ENCODE results near the gene ANO6.
"Not testable (repeated sequence)": the region's sequence is repeated elsewhere in the genome, so short reads cannot be mapped to it uniquely, and the experiment has no call there.

The ANO6 gene

GRCh38 chr12:45248095-45248494 lies 32.2 kb downstream of the ANO6 start:
- H3K27ac ChIP-seq (ENCODE audit: low read depth, low read length): no peak overlapping the region
- peaks cover 0 to 5% (median 0%) of the 10 kb centered on the region in 5 donors for H3K36me3 ChIP-seq (ENCODE audit: control insufficient read depth in 5 of 5, insufficient read depth in 5 of 5, low read length in 5 of 5)
- no peaks in the 10 kb centered on the region for H3K27me3 ChIP-seq (ENCODE audit: control insufficient read depth in 5 of 5, insufficient read depth in 4 of 5, low read length in 5 of 5)
- no peak overlapping the region for H3K9ac ChIP-seq (ENCODE audit: low read length in 5 of 5)
- H3K4me1 ChIP-seq (ENCODE audit: control insufficient read depth in 5 of 5, insufficient read depth in 5 of 5, low read length in 5 of 5): peaks cover 6 to 24% (median 22%) of the 10 kb centered on the region in 5 donors
- no peaks in the 10 kb centered on the region for H3K9me3 ChIP-seq (ENCODE audit: control insufficient read depth in 5 of 5, low read length in 5 of 5)
- H3K4me3 ChIP-seq (ENCODE audit: low read depth in 1 of 5, low read length in 5 of 5): no peak overlapping the region

DNA sequence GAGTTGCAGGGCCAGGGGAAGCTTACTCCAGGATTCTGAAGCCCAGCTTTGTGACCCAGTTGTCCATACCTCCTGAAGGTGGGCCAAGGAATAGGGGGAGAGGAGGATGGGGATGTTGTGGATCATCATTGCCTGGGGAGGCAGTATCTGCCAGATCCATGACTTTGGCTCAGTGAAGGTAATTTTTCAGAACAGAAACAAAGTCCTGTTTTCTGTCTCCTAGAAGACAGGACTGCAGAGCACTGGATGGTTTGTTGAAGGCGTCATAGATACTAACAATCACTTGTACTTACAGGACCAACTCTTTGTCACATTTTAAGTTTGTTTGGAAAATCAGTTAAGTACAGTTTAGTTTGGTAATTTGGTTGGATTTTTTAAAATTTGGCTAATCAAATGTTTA lies 38.4 kb downstream of the ANO6 start:
- peak overlapping the region; percentile 6 for H3K27ac ChIP-seq (ENCODE audit: low read depth, low read length)
- H3K4me1 ChIP-seq (ENCODE audit: control insufficient read depth in 5 of 5, insufficient read depth in 5 of 5, low read length in 5 of 5): peaks cover 0 to 25% (median 21%) of the 10 kb centered on the region in 5 donors
- no peaks in the 10 kb centered on the region for H3K27me3 ChIP-seq (ENCODE audit: control insufficient read depth in 5 of 5, insufficient read depth in 4 of 5, low read length in 5 of 5)
- H3K4me3 ChIP-seq (ENCODE audit: low read depth in 1 of 5, low read length in 5 of 5): no peak overlapping the region
- no peaks in the 10 kb centered on the region for H3K9me3 ChIP-seq (ENCODE audit: control insufficient read depth in 5 of 5, low read length in 5 of 5)
- H3K36me3 ChIP-seq (ENCODE audit: control insufficient read depth in 5 of 5, insufficient read depth in 5 of 5, low read length in 5 of 5): peaks cover 0 to 5% (median 0%) of the 10 kb centered on the region in 5 donors
- H3K9ac ChIP-seq (ENCODE audit: low read length in 5 of 5): no peak overlapping the region

DNA sequence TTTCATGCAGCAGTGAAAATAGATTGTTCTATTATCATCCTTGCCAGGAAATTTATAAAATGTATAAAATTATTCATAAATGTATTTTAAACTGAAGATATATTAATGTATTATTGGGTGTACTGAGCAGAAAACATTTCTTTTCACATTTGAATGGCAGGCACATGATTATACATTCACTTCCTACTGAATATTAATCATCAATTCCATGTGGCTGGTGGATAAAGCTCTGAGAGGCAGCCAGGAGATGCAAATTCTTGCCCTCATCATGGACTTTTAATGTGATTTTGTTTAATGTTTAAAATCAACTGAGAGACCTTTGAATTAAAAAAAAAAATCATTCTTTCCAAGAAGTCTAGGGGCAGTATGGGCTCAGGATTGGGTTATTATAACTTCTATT lies 40.8 kb downstream of the ANO6 start:
- Histone ChIP-seq H3K9me3 (ENCODE audit: control insufficient read depth in 5 of 5, low read length in 5 of 5) (no peaks in the 10 kb centered on the region), H3K4me3 (ENCODE audit: low read depth in 1 of 5, low read length in 5 of 5) (no peak overlapping the region), H3K4me1 (ENCODE audit: control insufficient read depth in 5 of 5, insufficient read depth in 5 of 5, low read length in 5 of 5) (peaks cover 0 to 46% (median 41%) of the 10 kb centered on the region in 5 donors), H3K27ac (ENCODE audit: low read depth, low read length) (no peak overlapping the region), H3K27me3 (ENCODE audit: control insufficient read depth in 5 of 5, insufficient read depth in 4 of 5, low read length in 5 of 5) (no peaks in the 10 kb centered on the region), H3K9ac (ENCODE audit: low read length in 5 of 5) (peak overlapping the region in 1 of 5 donors; percentile 31), H3K36me3 (ENCODE audit: control insufficient read depth in 5 of 5, insufficient read depth in 5 of 5, low read length in 5 of 5) (peaks cover 0 to 5% (median 0%) of the 10 kb centered on the region in 5 donors)

DNA sequence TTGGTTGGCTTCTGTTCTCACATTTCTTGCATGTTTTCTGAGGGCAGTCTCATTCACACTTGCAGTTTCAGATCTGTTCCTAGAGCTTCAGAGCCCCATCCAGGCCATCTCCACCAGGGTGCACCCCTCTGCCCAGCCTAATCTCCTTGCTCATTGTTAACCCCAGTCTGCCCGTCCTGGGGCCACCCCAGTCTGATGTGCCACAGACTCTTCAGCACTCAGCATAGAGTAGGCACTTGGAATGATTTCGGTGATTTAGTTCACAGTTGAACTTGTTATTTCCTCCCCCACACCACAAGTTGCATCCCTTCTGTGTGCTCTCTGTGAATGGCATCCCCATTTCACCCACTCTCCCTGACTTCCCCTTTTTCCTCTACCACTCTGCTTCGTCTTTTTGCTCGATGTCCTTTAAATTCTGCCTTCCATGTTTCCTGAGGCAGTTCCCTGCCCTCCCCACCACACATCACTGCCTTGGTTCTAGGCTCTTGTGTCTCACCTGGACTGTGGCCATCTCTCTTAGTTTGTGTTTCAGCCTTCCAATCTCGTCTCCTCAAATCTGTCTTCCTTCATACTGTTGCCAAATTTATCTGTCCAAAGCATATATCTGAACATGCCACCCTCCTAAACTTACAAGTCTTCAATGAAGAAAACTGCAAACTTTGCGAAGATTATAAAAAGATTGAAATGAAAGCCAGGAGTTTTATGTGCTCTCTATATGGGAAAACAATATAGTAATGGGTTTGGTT lies 41.5 kb downstream of the ANO6 start:
- Histone ChIP-seq H3K27me3 (ENCODE audit: control insufficient read depth in 5 of 5, insufficient read depth in 4 of 5, low read length in 5 of 5) (no peaks in the 10 kb centered on the region), H3K27ac (ENCODE audit: low read depth, low read length) (no peak overlapping the region), H3K4me1 (ENCODE audit: control insufficient read depth in 5 of 5, insufficient read depth in 5 of 5, low read length in 5 of 5) (peaks cover 0 to 46% (median 42%) of the 10 kb centered on the region in 5 donors), H3K9ac (ENCODE audit: low read length in 5 of 5) (peak overlapping the region in 1 of 5 donors; percentile 31), H3K9me3 (ENCODE audit: control insufficient read depth in 5 of 5, low read length in 5 of 5) (no peaks in the 10 kb centered on the region), H3K36me3 (ENCODE audit: control insufficient read depth in 5 of 5, insufficient read depth in 5 of 5, low read length in 5 of 5) (peaks cover 0 to under 1% (median 0%) of the 10 kb centered on the region in 5 donors), H3K4me3 (ENCODE audit: low read depth in 1 of 5, low read length in 5 of 5) (no peak overlapping the region)

GRCh38 chr12:45259675-45260074 lies 43.8 kb downstream of the ANO6 start:
- Histone ChIP-seq H3K4me1 (ENCODE audit: control insufficient read depth in 5 of 5, insufficient read depth in 5 of 5, low read length in 5 of 5) (peaks cover 0 to 50% (median 43%) of the 10 kb centered on the region in 5 donors), H3K36me3 (ENCODE audit: control insufficient read depth in 5 of 5, insufficient read depth in 5 of 5, low read length in 5 of 5) (no peaks in the 10 kb centered on the region), H3K27ac (ENCODE audit: low read depth, low read length) (peak overlapping the region; percentile 87), H3K27me3 (ENCODE audit: control insufficient read depth in 5 of 5, insufficient read depth in 4 of 5, low read length in 5 of 5) (no peaks in the 10 kb centered on the region), H3K9me3 (ENCODE audit: control insufficient read depth in 5 of 5, low read length in 5 of 5) (no peaks in the 10 kb centered on the region), H3K4me3 (ENCODE audit: low read depth in 1 of 5, low read length in 5 of 5) (peak overlapping the region in 2 of 5 donors; percentile 3), H3K9ac (ENCODE audit: low read length in 5 of 5) (peak overlapping the region in 1 of 5 donors; percentile 9)

DNA sequence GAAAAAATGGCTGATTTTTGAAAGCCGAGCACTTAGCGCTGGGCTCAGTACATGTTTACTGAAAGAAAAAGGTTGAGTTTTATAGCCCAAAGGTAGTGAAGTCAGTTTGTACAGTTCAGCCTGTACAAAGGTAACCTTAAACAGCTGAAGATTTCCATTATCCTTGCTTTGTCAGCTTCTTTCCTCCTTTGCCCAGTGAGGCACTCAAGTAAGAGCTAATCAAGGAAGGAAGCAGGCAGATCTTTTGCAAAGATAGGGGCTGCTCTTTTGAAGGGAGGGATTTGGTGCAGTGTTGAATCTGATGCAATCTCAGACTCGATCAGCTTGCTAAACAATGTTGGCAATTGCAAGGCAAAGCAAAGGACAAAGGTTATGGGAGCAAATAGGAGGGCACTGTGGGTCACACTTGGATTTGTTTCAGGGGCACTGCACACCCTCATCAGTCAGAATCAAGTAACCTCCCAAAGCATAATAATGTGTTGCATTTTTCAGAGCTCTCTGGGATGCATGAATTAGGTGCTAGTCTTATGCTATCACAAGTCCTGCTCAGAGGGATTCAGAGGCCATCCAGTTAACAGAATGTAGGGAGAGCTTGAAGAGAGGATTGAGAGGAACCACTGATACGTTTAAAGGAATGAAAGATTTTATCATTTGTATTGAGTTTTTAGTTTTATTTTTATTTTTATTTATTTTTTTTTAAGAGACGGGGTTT lies 44.4 kb downstream of the ANO6 start:
- H3K4me3 ChIP-seq (ENCODE audit: low read depth in 1 of 5, low read length in 5 of 5): peak overlapping the region in 1 of 5 donors; percentile 3
- no peaks in the 10 kb centered on the region for H3K36me3 ChIP-seq (ENCODE audit: control insufficient read depth in 5 of 5, insufficient read depth in 5 of 5, low read length in 5 of 5)
- peaks cover 0 to 50% (median 43%) of the 10 kb centered on the region in 5 donors for H3K4me1 ChIP-seq (ENCODE audit: control insufficient read depth in 5 of 5, insufficient read depth in 5 of 5, low read length in 5 of 5)
- no peaks in the 10 kb centered on the region for H3K9me3 ChIP-seq (ENCODE audit: control insufficient read depth in 5 of 5, low read length in 5 of 5)
- H3K27me3 ChIP-seq (ENCODE audit: control insufficient read depth in 5 of 5, insufficient read depth in 4 of 5, low read length in 5 of 5): no peaks in the 10 kb centered on the region
- peak overlapping the region in 1 of 5 donors; percentile 9 for H3K9ac ChIP-seq (ENCODE audit: low read length in 5 of 5)
- H3K27ac ChIP-seq (ENCODE audit: low read depth, low read length): peak overlapping the region; percentile 87

DNA sequence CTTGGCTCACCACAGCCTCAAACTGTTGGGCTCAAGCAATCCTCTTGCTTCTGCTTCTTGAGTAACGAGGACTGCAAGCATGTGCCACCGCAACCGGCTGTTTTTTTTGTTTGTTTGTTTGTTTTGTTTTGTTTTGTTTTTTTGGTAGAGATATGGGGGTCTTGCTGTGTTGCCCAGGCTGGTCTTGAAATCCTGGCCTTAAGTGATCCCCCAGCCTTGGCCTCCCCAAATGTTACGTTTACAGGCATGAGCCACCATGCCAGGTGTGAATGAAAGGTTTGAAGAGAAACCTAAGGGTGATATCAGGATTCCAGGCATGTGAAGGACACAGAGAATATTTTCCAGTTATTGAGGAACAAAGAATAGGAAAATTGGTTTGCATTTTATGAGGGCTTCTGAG lies 45.0 kb downstream of the ANO6 start:
- Histone ChIP-seq H3K36me3 (ENCODE audit: control insufficient read depth in 5 of 5, insufficient read depth in 5 of 5, low read length in 5 of 5) (no peaks in the 10 kb centered on the region), H3K27ac (ENCODE audit: low read depth, low read length) (peak overlapping the region; percentile 87), H3K4me1 (ENCODE audit: control insufficient read depth in 5 of 5, insufficient read depth in 5 of 5, low read length in 5 of 5) (peaks cover 0 to 50% (median 43%) of the 10 kb centered on the region in 5 donors), H3K27me3 (ENCODE audit: control insufficient read depth in 5 of 5, insufficient read depth in 4 of 5, low read length in 5 of 5) (no peaks in the 10 kb centered on the region), H3K9ac (ENCODE audit: low read length in 5 of 5) (no peak overlapping the region), H3K4me3 (ENCODE audit: low read depth in 1 of 5, low read length in 5 of 5) (no peak overlapping the region), H3K9me3 (ENCODE audit: control insufficient read depth in 5 of 5, low read length in 5 of 5) (no peaks in the 10 kb centered on the region)

- not testable (repeated sequence) for H3K9ac ChIP-seq (ENCODE audit: low read length in 5 of 5); H3K4me3 ChIP-seq (ENCODE audit: low read depth in 1 of 5, low read length in 5 of 5); H3K9me3 ChIP-seq (ENCODE audit: control insufficient read depth in 5 of 5, low read length in 5 of 5); H3K36me3 ChIP-seq (ENCODE audit: control insufficient read depth in 5 of 5, insufficient read depth in 5 of 5, low read length in 5 of 5); H3K27me3 ChIP-seq (ENCODE audit: control insufficient read depth in 5 of 5, insufficient read depth in 4 of 5, low read length in 5 of 5); H3K27ac ChIP-seq (ENCODE audit: low read depth, low read length)
- H3K4me1 ChIP-seq (ENCODE audit: control insufficient read depth in 5 of 5, insufficient read depth in 5 of 5, low read length in 5 of 5): peaks cover 0 to 45% (median 42%) of the 10 kb centered on the region in 5 donors
Measured at GRCh38 chr12:45262185-45262584, 46.3 kb downstream of the ANO6 start.

- no peaks in the 10 kb centered on the region for H3K36me3 ChIP-seq (ENCODE audit: control insufficient read depth in 5 of 5, insufficient read depth in 5 of 5, low read length in 5 of 5)
- H3K27me3 ChIP-seq (ENCODE audit: control insufficient read depth in 5 of 5, insufficient read depth in 4 of 5, low read length in 5 of 5): no peaks in the 10 kb centered on the region
- H3K4me3 ChIP-seq (ENCODE audit: low read depth in 1 of 5, low read length in 5 of 5): no peak overlapping the region
- H3K9me3 ChIP-seq (ENCODE audit: control insufficient read depth in 5 of 5, low read length in 5 of 5): no peaks in the 10 kb centered on the region
- no peak overlapping the region for H3K9ac ChIP-seq (ENCODE audit: low read length in 5 of 5)
- peak overlapping the region; percentile 43 for H3K27ac ChIP-seq (ENCODE audit: low read depth, low read length)
- H3K4me1 ChIP-seq (ENCODE audit: control insufficient read depth in 5 of 5, insufficient read depth in 5 of 5, low read length in 5 of 5): peaks cover 1 to 43% (median 40%) of the 10 kb centered on the region in 5 donors
Measured at GRCh38 chr12:45263587-45263986, 47.7 kb downstream of the ANO6 start.

All from subcutaneous abdominal adipose tissue (tissue), 5 donors.